Right lobe of liver (tissue), 6 donors: ENCODE measurements around the gene TRIM56. TPM values are rescaled to one million over a fixed set of nuclear protein-coding genes. Genes with fewer than 3 reads are reported as not detected.

Source experiments
- ATAC-seq, 4 donors: fragments of 200-7000 bp; cut with Tn5 transposase; one replicate each; pipeline ENCODE4 v1.9.1; 2020; ENCODE audit warnings: mild to moderate bottlenecking in 4 of 4, moderate library complexity in 4 of 4
- DNase-seq, 3 donors: peaks; one replicate each; pipeline ENCODE4 v3.0.0-alpha.2; 2020
- H3K27ac ChIP-seq, 3 donors: fragments of 200-600 bp; one replicate each; pipeline ENCODE4 v1.8.0; 2022
- H3K27me3 ChIP-seq, 2 donors: fragments of 200-600 bp; one replicate each; pipeline ENCODE4 v1.8.0; 2022
- H3K36me3 ChIP-seq, 4 donors: fragments of 200-600 bp; sonication (generic) in 1 of 4; one replicate each; pipeline versions ENCODE4 v1.5.1 to v1.8.0; 2017 to 2022; ENCODE audit warnings: control low read depth in 1 of 4
- H3K4me1 ChIP-seq, 4 donors: fragments of 200-600 bp; sonication (generic) in 1 of 4; one replicate each; pipeline versions ENCODE4 v1.5.1 to v1.8.0; 2017 to 2022; ENCODE audit warnings: control low read depth in 1 of 4
- H3K4me3 ChIP-seq, 3 donors: fragments of 200-600 bp; one replicate each; pipeline ENCODE4 v1.8.0; 2022
- H3K9me3 ChIP-seq, 4 donors: fragments of 200-600 bp; sonication (generic) in 1 of 4; one replicate each; pipeline versions ENCODE4 v1.5.1 to v1.8.0; 2017 to 2022; ENCODE audit warnings: control low read depth in 1 of 4
- CTCF ChIP-seq, 4 donors: fragments of 200-600 bp in 3 of 4; fragments of 450-650 bp in 1 of 4; IDR thresholded peaks; one replicate each; pipeline versions ENCODE4 v1.5.1 to v1.8.0; 2016 to 2022; ENCODE audit warnings: antibody characterized with exemption in 4 of 4, mild to moderate bottlenecking in 2 of 4
- POLR2A ChIP-seq: fragments of 450-650 bp; IDR thresholded peaks from one replicate; pipeline ENCODE4 v1.6.1; 2017; ENCODE audit warnings: antibody characterized with exemption, mild to moderate bottlenecking
- WGBS: methylation state at CpG from one replicate; pipeline ENCODE4 v1.1.6; 2018; ENCODE audit warnings: low coverage, low lambda C conversion rate; ENCODE audit not compliant: insufficient coverage; ENCODE audit errors: missing lambda C conversion rate; 5-methylcytosine and 5-hydroxymethylcytosine counted together
- intact Hi-C, 2 donors: fragments of 100-400 bp; cut with DNase I; formaldehyde crosslinking; loops; one replicate each; pipeline versions ENCODE4 v1.11.2 to v1.14.1; 2022
- total RNA-seq, 6 experiments: library from RNA; depleted of rRNA in 2 of 6; stranded (reverse); fragments of >200 nt in 2 of 6; fragmentation: NEBNext Ultra II Directional in 3 of 6; extraction: Animal tissue kit (Norgen Biotek cat#: 25700) in 3 of 6; gene quantifications; one replicate each; pipeline versions ENCODE4 v1.1.0 to v1.2.4, GENCODE V29; 2016 to 2023
- donor health status: DM: no; HTN: yes; CAD: no.
- donor health status: DM: no; HTN: no; CAD: no.
- donor health status: DM: no; HTN: no; CAD: no.
- donor health status: DM: no; HTN: yes; CAD: no.
- donor health status: DM: no; HTN: yes; CAD: no.

TRIM56 gene
- total RNA-seq, 6 experiments from 2014 or later: 9.2 to 19.7 (median 17.6) TPM

GRCh38 chr7:101094376-101094775 is 9.1 kb downstream of the TRIM56 start:
- DNase-seq (peak in 1 of 3 donors; percentile 39), ATAC-seq (peak in 3 of 4 donors; percentile 4 to 33 (median 6))
- TF ChIP-seq POLR2A (no peak), CTCF (IDR thresholded peaks at IDR 0.05) (no peak)
- Histone ChIP-seq H3K4me3 (no peak overlapping the region), H3K9me3 (no peaks in the 10 kb centered on the region), H3K27ac (no peak overlapping the region), H3K36me3 (no peaks in the 10 kb centered on the region), H3K27me3 (no peaks in the 10 kb centered on the region), H3K4me1 (peaks cover 0 to 26% (median 13%) of the 10 kb centered on the region in 4 donors)
- intact Hi-C loops: no loop called here
- WGBS: 37% methylated on average over 8 of the region's 9 CpGs

- Histone ChIP-seq H3K27me3 (no peaks in the 10 kb centered on the region), H3K4me3 (no peak overlapping the region), H3K4me1 (peaks cover 0 to 31% (median 15%) of the 10 kb centered on the region in 4 donors), H3K27ac (no peak overlapping the region), H3K36me3 (no peaks in the 10 kb centered on the region), H3K9me3 (no peaks in the 10 kb centered on the region)
- DNase-seq (peak; percentile 61 to 67 (median 65)), ATAC-seq (peak; percentile 87 to 93 (median 88))
- TF ChIP-seq POLR2A (no peak), CTCF (IDR thresholded peaks at IDR 0.05) (peak; percentile 58 to 81 (median 72))
- 8% methylated on average over 8 of the region's 12 CpGs for WGBS
- intact Hi-C loops: loop anchor here in 1 of 2 donors (5.0 kb wide), 1 partner anchor 42 kb away; no protein-coding TSS in a partner anchor
These were observed 9.6 kb downstream of the TRIM56 start for GRCh38 chr7:101094791-101095375.

GRCh38 chr7:101096331-101096956 is 11.2 kb downstream of the TRIM56 start:
- H3K4me1 ChIP-seq: peaks cover 0 to 40% (median 19%) of the 10 kb centered on the region in 4 donors
- ATAC-seq: no peak
- DNase-seq: no peak
- no peaks in the 10 kb centered on the region for H3K27me3 ChIP-seq
- no peaks in the 10 kb centered on the region for H3K36me3 ChIP-seq
- TF ChIP-seq CTCF (IDR thresholded peaks at IDR 0.05) (no peak), POLR2A (no peak)
- intact Hi-C loops: loop anchor here in 1 of 2 donors (5.0 kb wide), 1 partner anchor 41 kb away; no protein-coding TSS in a partner anchor
- H3K9me3 ChIP-seq: no peaks in the 10 kb centered on the region
- H3K27ac ChIP-seq: no peak overlapping the region
- H3K4me3 ChIP-seq: no peak overlapping the region
- 60% methylated on average over 5 of the region's 6 CpGs for WGBS

GRCh38 chr7:101096957-101097347 is 11.7 kb downstream of the TRIM56 start:
- Histone ChIP-seq H3K36me3 (no peaks in the 10 kb centered on the region), H3K9me3 (no peaks in the 10 kb centered on the region), H3K4me1 (peaks cover 0 to 41% (median 19%) of the 10 kb centered on the region in 4 donors), H3K27me3 (no peaks in the 10 kb centered on the region), H3K27ac (peak overlapping the region in 1 of 3 donors; percentile 25), H3K4me3 (no peak overlapping the region)
- WGBS: 28% methylated on average over 5 of the region's 5 CpGs
- DNase-seq: no peak
- ATAC-seq: peak in 1 of 4 donors; percentile 27
- intact Hi-C loops: loop anchor here in 1 of 2 donors (5.0 kb wide), 1 partner anchor 40 kb away; no protein-coding TSS in a partner anchor
- TF ChIP-seq CTCF (IDR thresholded peaks at IDR 0.05) (no peak), POLR2A (no peak)
